MM.1S (cell line): ENCODE measurements around the gene MEG3.

Experiments
- CTCF ChIP-seq: fragments of 300-600 bp; sonication (generic); IDR thresholded peaks from 2 replicates; pipeline ENCODE4 v1.5.1; 2016; ENCODE audit warnings: antibody characterized with exemption, low read length, mixed read lengths
- EZH2 ChIP-seq: fragments of 300-600 bp; sonication (generic); optimal IDR thresholded peaks from 2 replicates; pipeline ENCODE3; 2017; ENCODE audit warnings: low read depth, mild to moderate bottlenecking, antibody characterized with exemption, low read length, mixed read lengths

- no peak for TF ChIP-seq CTCF
- no peak for TF ChIP-seq EZH2
Observed at GRCh38 chr14:100777818-100778525, 47.9 kb upstream of the MEG3 start.
